HCT116 (cell line): Measurements from ENCODE around the gene DTNB.

ENCODE experiments used
- EZH2 ChIP-seq: fragments of 200-600 bp; sonication (generic); IDR thresholded peaks from 2 replicates; pipeline ENCODE4 v1.6.1; 2017; ENCODE audit warnings: antibody characterized with exemption, mixed run types
- TF ChIP-seq, protein P1 (sequence below), 3 experiments: fragments of 200-600 bp in 1 of 3; sonication (generic) in 1 of 3; IDR thresholded peaks in 2 of 3; conservative IDR thresholded peaks in 1 of 3; 2 replicates each; pipeline ENCODE4 v1.5.1; 2012 to 2017; ENCODE audit warnings: low read depth in 2 of 3, low read length in 2 of 3, antibody characterized with exemption in 1 of 3, borderline replicate concordance in 1 of 3, control low read depth in 1 of 3, mild to moderate bottlenecking in 1 of 3, mixed read lengths in 1 of 3, mixed run types in 1 of 3, moderate library complexity in 1 of 3; ENCODE audit not compliant: insufficient read depth in 1 of 3

DNA sequence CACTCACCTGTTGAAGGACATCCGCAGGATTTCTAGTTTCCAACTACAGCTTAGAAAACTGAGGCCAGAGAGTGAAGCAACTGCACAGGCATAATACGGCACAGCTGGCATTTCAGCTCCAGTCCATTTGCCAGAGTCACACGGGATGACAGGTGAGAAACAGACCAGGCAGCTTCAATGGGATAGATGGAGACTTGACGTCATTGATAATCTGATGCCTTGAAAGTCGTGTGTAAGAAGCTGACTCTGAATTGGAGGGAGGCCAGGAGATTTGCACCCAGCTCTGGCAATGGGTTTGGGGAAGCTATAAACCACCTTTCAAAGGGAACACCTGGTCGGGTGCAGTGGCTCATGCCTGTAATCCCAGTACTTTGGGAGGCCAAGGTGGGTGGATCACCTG, 319.3 kb downstream of the DTNB start:
- TF ChIP-seq, protein P1, sequence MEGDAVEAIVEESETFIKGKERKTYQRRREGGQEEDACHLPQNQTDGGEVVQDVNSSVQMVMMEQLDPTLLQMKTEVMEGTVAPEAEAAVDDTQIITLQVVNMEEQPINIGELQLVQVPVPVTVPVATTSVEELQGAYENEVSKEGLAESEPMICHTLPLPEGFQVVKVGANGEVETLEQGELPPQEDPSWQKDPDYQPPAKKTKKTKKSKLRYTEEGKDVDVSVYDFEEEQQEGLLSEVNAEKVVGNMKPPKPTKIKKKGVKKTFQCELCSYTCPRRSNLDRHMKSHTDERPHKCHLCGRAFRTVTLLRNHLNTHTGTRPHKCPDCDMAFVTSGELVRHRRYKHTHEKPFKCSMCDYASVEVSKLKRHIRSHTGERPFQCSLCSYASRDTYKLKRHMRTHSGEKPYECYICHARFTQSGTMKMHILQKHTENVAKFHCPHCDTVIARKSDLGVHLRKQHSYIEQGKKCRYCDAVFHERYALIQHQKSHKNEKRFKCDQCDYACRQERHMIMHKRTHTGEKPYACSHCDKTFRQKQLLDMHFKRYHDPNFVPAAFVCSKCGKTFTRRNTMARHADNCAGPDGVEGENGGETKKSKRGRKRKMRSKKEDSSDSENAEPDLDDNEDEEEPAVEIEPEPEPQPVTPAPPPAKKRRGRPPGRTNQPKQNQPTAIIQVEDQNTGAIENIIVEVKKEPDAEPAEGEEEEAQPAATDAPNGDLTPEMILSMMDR (IDR thresholded peaks at IDR 0.05 in 2 of 3, conservative IDR thresholded peaks at IDR 0.05 in 1 of 3; ENCODE audit: borderline replicate concordance in 1 of 3, insufficient read depth in 1 of 3, low read depth in 2 of 3, low read length in 2 of 3), result no peak
- no peak for TF ChIP-seq EZH2
